Suprapubic skin (tissue), 4 donors: ENCODE results near the gene CEP192. TPM values are rescaled to one million over a fixed set of nuclear protein-coding genes. Genes with fewer than 3 reads are reported as not detected.
A peak's percentile ranks its signal among the peaks of the same experiment; 100 is the strongest.

Experiments used
- DNase-seq, 2 donors: peaks; one replicate each; pipeline ENCODE4 v3.0.0-alpha.2; 2019; ENCODE audit warnings: low spot score in 2 of 2
- H3K27ac ChIP-seq: fragments of 200-600 bp; sonication (generic); one replicate; pipeline ENCODE4 v1.5.1; 2019
- H3K27me3 ChIP-seq: fragments of 200-600 bp; sonication (generic); one replicate; pipeline ENCODE4 v1.5.1; 2019
- H3K36me3 ChIP-seq: fragments of 200-600 bp; sonication (generic); one replicate; pipeline ENCODE4 v1.5.1; 2019
- H3K4me1 ChIP-seq: fragments of 200-600 bp; sonication (generic); one replicate; pipeline ENCODE4 v1.5.1; 2019
- H3K4me3 ChIP-seq: fragments of 200-600 bp; sonication (generic); one replicate; pipeline ENCODE4 v1.5.1; 2019; ENCODE audit warnings: mild to moderate bottlenecking
- H3K9me3 ChIP-seq: fragments of 200-600 bp; sonication (generic); one replicate; pipeline ENCODE4 v1.5.1; 2019
- CTCF ChIP-seq, 2 donors: fragments of 200-600 bp in 1 of 2; fragments of 450-650 bp in 1 of 2; sonication (generic) in 1 of 2; IDR thresholded peaks; one replicate each; pipeline ENCODE4 v1.5.1; 2016 to 2019; ENCODE audit warnings: antibody characterized with exemption in 2 of 2, mild to moderate bottlenecking in 1 of 2, moderate library complexity in 1 of 2
- EP300 ChIP-seq: sonication (generic); formaldehyde crosslinking; IDR thresholded peaks from one replicate; pipeline ENCODE4 v1.6.1; 2017; ENCODE audit warnings: antibody characterized with exemption
- POLR2A ChIP-seq, 2 donors: fragments of 450-650 bp; IDR thresholded peaks; one replicate each; pipeline ENCODE4 v1.6.1; 2017; ENCODE audit warnings: antibody characterized with exemption in 2 of 2, mild to moderate bottlenecking in 2 of 2, moderate library complexity in 2 of 2
- POLR2AphosphoS5 ChIP-seq, 3 donors: sonication (generic); formaldehyde crosslinking; IDR thresholded peaks; one replicate each; pipeline ENCODE4 v1.6.1; 2017; ENCODE audit warnings: antibody characterized with exemption in 3 of 3
- WGBS: methylation state at CpG from one replicate; pipeline ENCODE4 v1.1.5; 2018; 5-methylcytosine and 5-hydroxymethylcytosine counted together
- total RNA-seq, 4 donors: library from RNA; depleted of rRNA; stranded (reverse); fragments of >200 nt; gene quantifications; one replicate each; pipeline ENCODE4 v1.1.0, GENCODE V29; 2016

CEP192 gene
- total RNA-seq, 4 donors from 2014 or later: 13.0 to 30.4 (median 18.8) TPM

- peak within 1 kb of the TSS; percentile 75 for H3K4me3 ChIP-seq
- no peaks in the 10 kb centered on the region for H3K9me3 ChIP-seq
- no peaks in the 10 kb centered on the region for H3K27me3 ChIP-seq
- H3K36me3 ChIP-seq: no peaks in the 10 kb centered on the region
- TF ChIP-seq POLR2A (IDR thresholded peaks at IDR 0.05) (peak in 1 of 2 donors; percentile 29), POLR2AphosphoS5 (IDR thresholded peaks at IDR 0.05) (peak in 1 of 3 donors; percentile 62), CTCF (IDR thresholded peaks at IDR 0.05) (no peak)
- H3K27ac ChIP-seq: peak within 1 kb of the TSS; percentile 97
- H3K4me1 ChIP-seq: peaks cover 29% of the 10 kb centered on the region
- WGBS: under 1% methylated on average over 30 of the region's 58 CpGs
- DNase-seq: peak; percentile 100
Measured at GRCh38 chr18:12947285-12948049, 43.7 kb upstream of the CEP192 start, which contains the start of gene SEH1L. SEH1L (plus strand) TSS chr18:12948011; CDS start chr18:12948122, 111 bp downstream.

- peak; percentile 97 to 98 for DNase-seq
- Histone ChIP-seq H3K27ac (peak overlapping the region; percentile 97), H3K4me3 (peak overlapping the region; percentile 75), H3K9me3 (no peaks in the 10 kb centered on the region), H3K36me3 (no peaks in the 10 kb centered on the region), H3K4me1 (peaks cover 29% of the 10 kb centered on the region), H3K27me3 (no peaks in the 10 kb centered on the region)
- TF ChIP-seq POLR2AphosphoS5 (IDR thresholded peaks at IDR 0.05) (peak; percentile 16 to 87 (median 80)), CTCF (IDR thresholded peaks at IDR 0.05) (no peak), POLR2A (IDR thresholded peaks at IDR 0.05) (peak; percentile 62 to 67), EP300 (no peak)
- WGBS: 5% methylated on average over 18 of the region's 81 CpGs
Measured at GRCh38 chr18:12948050-12948804, 42.9 kb upstream of the CEP192 start.

GRCh38 chr18:12958478-12958877 is 32.7 kb upstream of the CEP192 start:
- TF ChIP-seq CTCF (IDR thresholded peaks at IDR 0.05): no peak
- TF ChIP-seq POLR2A (IDR thresholded peaks at IDR 0.05): no peak
- TF ChIP-seq POLR2AphosphoS5 (IDR thresholded peaks at IDR 0.05): no peak
- no peak for TF ChIP-seq EP300
- H3K4me3 ChIP-seq: no peak overlapping the region
- 82% methylated on average over 3 of the region's 3 CpGs for WGBS

GRCh38 chr18:12960395-12960794 is 30.8 kb upstream of the CEP192 start:
- Histone ChIP-seq H3K4me3 (no peak overlapping the region), H3K36me3 (peaks cover 34% of the 10 kb centered on the region), H3K27ac (no peak overlapping the region), H3K9me3 (no peaks in the 10 kb centered on the region), H3K4me1 (no peaks in the 10 kb centered on the region), H3K27me3 (no peaks in the 10 kb centered on the region)
- TF ChIP-seq POLR2A (IDR thresholded peaks at IDR 0.05): no peak
- no peak for TF ChIP-seq CTCF (IDR thresholded peaks at IDR 0.05)
- TF ChIP-seq POLR2AphosphoS5 (IDR thresholded peaks at IDR 0.05): no peak
- TF ChIP-seq EP300: no peak
- no peak for DNase-seq
- WGBS: 73% methylated on average over 2 of the region's 2 CpGs

More at GRCh38 chr18:12958478-12958877, 32.7 kb upstream of the CEP192 start:
- no peak for DNase-seq
- Histone ChIP-seq H3K36me3 (peaks cover 30% of the 10 kb centered on the region), H3K27ac (no peak overlapping the region), H3K9me3 (no peaks in the 10 kb centered on the region), H3K4me1 (no peaks in the 10 kb centered on the region), H3K27me3 (no peaks in the 10 kb centered on the region)

- no peaks in the 10 kb centered on the region for H3K4me1 ChIP-seq
- no peaks in the 10 kb centered on the region for H3K27me3 ChIP-seq
- no peak for TF ChIP-seq POLR2AphosphoS5 (IDR thresholded peaks at IDR 0.05)
- no peak for TF ChIP-seq EP300
- no peak for TF ChIP-seq POLR2A (IDR thresholded peaks at IDR 0.05)
- no peak for TF ChIP-seq CTCF (IDR thresholded peaks at IDR 0.05)
- H3K9me3 ChIP-seq: no peaks in the 10 kb centered on the region
- no peak overlapping the region for H3K27ac ChIP-seq
- H3K36me3 ChIP-seq: peaks cover 31% of the 10 kb centered on the region
- no peak overlapping the region for H3K4me3 ChIP-seq
- DNase-seq: no peak
- WGBS: 68% methylated on average over 6 of the region's 6 CpGs
Measured at GRCh38 chr18:12960853-12961397, 30.2 kb upstream of the CEP192 start.
